Spleen (tissue), 7 donors: ENCODE results near the gene RPL27A.

Experiments
- POLR2A ChIP-seq, 3 donors: fragments of 450-650 bp; IDR thresholded peaks; one replicate each; pipeline ENCODE4 v1.5.1; 2017; ENCODE audit warnings: antibody characterized with exemption in 3 of 3, mild to moderate bottlenecking in 1 of 3
- TF ChIP-seq, protein P1 (sequence below), 11 experiments: fragments of 200-600 bp in 7 of 11; fragments of 450-650 bp in 4 of 11; sonication (generic) in 4 of 11; IDR thresholded peaks in 8 of 11; conservative IDR thresholded peaks in 3 of 11; 1 replicate in 7 of 11; 2 replicates in 4 of 11; pipeline versions ENCODE4 v1.4.0 to v1.8.0; 2016 to 2021; ENCODE audit warnings: antibody characterized with exemption in 11 of 11, inconsistent platforms in 4 of 11, mild to moderate bottlenecking in 1 of 11
- donor health status: DM: no; HTN: no; CAD: no; lungs with moderate emphysema.
- donor health status: DM: no; HTN: no; CAD: no.
- donor health status: DM: no; HTN: no; CAD: no.

- TF ChIP-seq, protein P1, sequence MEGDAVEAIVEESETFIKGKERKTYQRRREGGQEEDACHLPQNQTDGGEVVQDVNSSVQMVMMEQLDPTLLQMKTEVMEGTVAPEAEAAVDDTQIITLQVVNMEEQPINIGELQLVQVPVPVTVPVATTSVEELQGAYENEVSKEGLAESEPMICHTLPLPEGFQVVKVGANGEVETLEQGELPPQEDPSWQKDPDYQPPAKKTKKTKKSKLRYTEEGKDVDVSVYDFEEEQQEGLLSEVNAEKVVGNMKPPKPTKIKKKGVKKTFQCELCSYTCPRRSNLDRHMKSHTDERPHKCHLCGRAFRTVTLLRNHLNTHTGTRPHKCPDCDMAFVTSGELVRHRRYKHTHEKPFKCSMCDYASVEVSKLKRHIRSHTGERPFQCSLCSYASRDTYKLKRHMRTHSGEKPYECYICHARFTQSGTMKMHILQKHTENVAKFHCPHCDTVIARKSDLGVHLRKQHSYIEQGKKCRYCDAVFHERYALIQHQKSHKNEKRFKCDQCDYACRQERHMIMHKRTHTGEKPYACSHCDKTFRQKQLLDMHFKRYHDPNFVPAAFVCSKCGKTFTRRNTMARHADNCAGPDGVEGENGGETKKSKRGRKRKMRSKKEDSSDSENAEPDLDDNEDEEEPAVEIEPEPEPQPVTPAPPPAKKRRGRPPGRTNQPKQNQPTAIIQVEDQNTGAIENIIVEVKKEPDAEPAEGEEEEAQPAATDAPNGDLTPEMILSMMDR (IDR thresholded peaks at IDR 0.05 in 8 of 11, conservative IDR thresholded peaks at IDR 0.05 in 3 of 11), result peak in 4 of 11 experiments; percentile 15 to 43 (median 19)
- TF ChIP-seq POLR2A (IDR thresholded peaks at IDR 0.05), result peak in 1 of 3 donors; percentile 13
Observed at GRCh38 chr11:8688414-8689362, 6.1 kb downstream of the RPL27A start.
